Fibroblast of peridontal ligament (primary cell): ENCODE data around the gene DBH.

ENCODE experiments used
- DNase-seq: peaks from one replicate; pipeline ENCODE4 v3.0.0-alpha.2; 2010; ENCODE audit errors: extremely low read depth

Gene DBH

DNA sequence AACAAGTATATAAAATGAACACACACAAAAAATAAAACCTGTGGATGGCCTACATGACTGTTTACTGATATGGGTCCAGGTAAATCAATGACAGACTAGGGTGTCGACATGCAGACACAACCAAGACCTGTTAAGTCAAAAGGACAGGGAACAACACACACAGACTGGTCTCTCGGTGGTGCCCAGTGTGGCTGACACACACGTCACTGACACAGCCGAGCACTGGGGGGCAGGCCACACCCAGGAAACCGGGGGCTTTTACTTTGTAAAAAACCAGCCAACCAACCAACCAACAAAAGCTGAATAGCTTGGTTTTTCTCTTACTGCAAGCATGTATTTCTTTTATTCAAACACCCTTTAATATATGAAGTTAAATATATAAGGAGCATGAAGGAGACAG lies 31.9 kb upstream of the DBH start:
- no peak for DNase-seq

DNA sequence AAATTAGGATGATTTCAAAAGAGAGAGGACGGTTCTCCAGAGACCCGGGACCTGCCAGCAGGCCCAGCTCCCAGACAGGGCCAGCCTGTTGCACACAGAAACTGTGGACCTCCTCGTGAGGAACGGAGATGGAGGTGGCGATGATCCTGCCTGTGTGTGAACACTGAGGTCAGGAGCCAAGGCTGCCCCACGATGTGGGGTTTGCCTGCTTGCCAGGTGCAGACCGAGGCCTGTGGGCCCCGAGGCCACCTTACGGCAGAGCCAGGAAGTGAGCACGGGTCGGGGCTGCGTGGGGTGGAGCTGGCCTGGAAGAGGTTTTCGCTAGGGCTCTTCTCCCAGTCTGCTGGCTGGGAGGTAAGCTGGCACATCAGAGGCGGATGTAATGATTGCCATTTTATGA lies 31.3 kb upstream of the DBH start:
- DNase-seq = no peak

DNA sequence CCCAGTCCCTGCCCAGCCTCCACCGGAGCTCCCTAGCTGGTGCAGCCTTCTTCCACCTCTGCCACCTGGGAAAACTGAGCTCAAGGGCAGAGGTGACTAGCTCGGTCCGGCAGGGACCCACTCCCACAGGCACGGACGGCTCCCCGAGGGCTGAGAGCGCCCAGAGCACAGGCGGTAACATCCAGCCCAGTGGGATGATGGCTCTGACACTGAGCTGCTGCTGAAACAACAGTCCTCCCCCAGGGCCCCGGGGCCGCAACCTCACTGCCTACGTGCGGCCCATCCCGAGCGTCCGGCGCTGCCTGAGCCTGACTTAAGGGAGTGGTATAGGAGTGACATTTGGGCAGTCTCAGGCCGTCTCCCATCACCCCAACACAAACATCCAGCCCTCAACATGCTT lies 30.7 kb upstream of the DBH start:
- no peak for DNase-seq

DNA sequence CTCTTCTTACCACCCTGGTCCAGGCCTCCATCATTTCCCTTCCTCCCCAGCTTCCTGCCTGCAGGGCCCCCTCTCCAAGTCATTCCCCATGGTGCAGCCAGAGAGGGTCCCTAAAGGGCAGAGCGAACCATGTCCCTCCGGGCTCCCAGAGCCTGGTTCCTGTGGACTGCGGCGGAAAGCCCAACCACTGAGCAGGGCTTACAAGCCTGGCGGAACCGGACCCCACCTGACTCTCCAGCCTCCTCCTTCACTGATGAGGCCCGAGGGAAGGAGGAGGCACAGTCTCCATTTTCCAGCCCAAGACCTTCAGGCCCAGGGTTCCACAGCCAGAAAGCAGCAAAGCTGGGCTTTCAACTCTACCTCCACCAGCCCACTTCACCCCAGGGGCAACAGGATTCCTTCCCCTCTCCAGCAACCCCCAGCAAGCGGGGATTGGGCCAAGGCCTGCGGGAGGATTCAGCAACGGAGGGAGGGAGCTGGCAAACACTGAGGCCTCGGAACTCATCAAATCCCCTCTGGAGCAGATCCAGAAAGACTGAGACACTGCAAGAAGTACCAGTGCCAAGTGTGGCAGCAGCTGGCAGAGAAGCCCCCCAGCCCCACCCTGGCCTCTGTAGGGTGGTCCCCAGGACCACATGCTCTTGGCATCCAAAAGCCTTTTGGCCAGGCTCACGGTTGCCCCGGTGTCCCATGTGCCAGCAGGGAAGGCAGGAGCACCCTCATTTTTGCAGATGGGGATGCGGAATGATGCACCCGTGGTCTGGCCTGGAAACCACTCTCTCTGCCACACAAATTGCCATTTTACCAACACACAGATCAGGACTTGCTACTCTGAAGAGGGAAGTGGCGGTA lies 30.1 kb upstream of the DBH start:
- DNase-seq = no peak

DNA sequence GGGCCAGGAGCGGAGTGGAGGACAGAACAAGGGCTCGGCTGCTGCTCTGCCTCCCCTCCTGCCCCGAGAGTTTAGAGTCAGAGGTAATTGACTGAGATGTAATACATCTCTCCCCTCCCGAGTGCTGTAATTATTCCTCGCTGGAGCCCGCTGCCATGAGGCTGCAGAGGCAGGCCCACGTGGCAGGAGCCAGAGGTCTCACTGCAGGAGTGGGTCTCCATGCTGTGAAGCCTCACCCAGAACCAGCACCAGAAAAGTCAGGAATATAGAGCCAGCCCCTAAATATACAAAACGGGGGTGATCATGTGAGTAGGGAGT lies 29.5 kb upstream of the DBH start:
- DNase-seq = no peak

DNA sequence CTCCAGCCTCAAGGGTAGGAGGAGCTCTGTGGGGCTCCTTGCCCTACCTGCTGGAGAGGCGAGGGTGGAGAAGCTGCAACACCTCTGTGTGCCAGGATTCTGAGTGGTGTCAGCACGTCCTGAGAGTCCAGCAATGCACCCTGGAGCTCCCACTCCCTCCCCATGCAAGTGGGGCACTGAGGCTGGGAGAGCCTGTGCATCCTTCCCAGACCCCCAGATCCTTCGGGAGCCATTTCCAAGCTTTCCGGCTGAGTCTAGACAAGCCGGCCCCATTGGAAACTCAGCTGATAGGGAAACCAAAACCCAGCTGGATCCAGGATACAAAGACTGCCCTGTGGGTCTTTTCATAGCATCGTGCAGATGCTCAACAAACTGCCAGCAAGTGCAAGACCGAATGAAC lies 28.8 kb upstream of the DBH start:
- DNase-seq = no peak

DNA sequence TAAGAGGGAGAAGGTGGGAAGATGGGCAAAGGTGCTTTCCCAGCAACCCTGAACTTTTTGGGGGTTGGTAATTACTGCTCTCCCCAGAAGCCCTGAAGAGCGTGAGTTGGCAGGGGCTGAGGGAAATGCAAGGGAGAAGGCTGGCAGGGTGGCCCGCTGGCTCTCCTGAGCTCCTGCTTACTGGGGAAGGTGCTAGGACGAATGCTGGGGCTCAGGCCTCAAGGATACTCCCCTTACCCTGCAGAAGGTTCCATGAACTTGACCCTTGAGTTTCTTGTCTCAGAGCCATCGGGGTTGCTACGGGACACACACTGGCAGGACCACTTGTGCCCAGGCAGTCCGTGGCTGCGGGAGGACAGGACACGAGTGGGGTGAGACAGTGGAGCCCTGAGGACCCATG lies 28.2 kb upstream of the DBH start:
- DNase-seq = no peak

DNA sequence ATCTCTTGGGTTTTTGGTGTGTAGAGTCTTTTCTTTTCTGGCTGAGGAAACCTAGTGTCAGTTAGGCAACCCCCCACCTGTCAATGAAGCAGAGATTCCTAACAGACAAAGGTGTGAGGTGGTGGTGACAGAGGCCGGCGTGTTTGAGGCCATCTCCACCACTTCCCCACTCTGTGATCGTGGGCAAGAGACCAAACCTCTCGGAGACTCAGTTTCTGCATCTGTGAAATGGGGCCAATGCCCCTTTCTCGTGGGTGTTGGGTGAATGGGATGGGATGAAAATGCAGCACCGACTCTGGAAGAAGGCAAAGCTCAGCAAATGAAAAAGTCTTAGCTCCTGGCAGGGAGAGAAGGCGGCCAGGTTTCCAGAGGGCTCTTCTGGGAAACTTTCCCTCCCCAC lies 27.8 kb upstream of the DBH start:
- no peak for DNase-seq

DNA sequence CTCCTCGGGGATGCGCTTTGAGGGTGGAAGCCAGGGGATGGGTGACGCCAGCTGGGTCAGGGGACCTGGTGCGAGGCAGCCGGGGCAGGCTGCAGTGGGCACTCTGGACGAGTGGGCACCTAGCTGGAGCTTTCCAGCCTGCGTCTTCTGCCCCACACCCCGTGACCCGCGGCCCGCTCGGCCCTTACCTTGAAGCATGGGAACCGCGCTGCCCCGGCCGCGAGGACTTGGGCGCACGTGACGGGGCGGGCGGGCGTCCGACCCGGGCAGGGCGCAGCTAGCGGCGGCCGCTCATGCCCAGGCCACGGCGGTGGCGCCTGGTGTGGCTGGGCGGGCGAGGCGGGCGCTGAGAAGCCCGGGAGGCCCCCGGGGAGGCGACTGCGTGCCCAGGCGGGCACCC lies 27.3 kb upstream of the DBH start:
- DNase-seq = no peak

DNA sequence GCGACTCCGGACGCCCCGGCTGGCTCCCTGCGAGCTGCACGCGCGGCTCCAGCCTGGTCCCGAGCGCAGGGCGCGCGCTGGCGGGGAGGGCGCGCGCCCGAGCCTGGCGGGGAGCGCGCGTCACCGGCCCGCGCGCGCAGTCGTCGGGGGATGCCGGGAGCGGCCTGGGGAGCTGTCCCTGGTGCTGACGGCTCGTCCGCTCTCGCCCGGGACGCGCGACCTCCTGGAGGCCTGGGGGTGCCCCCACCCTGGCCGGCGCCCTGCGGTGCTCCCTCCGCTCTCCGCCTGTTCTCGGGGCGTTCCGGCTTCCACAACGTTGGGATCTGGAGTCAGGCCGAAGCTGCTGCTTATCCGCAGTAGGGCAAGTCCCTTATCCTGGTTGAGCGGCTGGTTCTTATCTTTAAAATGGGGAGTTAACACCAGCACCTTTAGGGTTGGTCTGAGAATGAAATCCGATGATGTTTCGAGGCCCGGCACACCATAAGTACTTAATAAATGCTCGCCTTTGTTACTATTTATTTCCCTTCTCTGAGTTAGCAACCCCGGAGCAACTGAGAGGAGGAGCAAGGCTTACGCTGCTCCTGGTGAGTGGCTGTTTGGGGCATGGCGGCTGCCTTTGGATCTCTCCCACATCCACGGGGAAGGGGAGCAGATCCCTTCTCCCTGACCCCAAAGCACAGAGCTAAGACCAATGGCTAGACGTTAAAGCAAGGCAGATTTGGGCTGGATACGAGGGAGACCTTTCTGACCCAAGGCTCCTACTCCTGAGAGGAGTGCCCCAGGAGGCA lies 26.7 kb upstream of the DBH start, which contains the start of gene FAM163B:
FAM163B (minus strand) TSS at position 79 of the 788 bp plus-strand sequence. CDS start 29,166 bp downstream, outside the sequence.
- no peak for DNase-seq

DNA sequence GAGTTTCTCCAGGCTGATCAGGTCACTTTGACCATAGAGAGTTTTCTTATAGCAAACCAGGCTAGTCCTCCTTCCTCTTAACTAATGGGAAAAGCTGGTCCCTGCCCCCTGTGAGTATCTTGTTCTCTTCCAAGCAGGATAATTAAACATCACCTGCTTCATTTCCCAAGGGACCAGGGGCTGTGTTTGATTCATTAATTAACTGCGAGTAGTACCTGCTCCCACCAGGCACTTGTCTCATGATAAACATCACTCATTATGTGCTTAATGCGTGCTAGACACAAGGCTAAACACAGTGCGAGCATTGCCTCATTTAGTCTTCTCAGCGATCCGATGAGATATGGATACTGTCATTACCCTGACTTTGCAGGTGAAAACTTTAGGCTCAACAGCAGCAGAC lies 25.3 kb upstream of the DBH start:
- DNase-seq = no peak

DNA sequence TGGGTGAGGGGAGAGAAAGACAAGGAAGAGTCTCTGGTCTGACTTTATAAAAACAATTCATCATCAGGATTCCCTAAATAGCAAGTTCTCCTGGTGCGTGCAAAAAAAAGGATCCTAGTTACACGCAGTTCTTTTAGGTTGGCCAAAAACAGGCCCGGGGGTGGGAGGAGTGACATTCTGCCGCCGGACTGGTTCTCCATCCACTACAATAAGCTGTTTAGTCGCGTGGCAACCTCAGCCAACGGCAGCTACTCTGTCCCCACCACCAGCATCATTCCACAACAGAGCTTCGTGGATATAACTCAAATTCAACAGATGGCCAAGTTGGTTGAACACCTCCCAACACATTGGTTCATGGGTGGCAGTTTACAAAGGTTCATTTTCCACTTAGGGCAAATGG lies 24.1 kb upstream of the DBH start:
- DNase-seq = no peak

DNA sequence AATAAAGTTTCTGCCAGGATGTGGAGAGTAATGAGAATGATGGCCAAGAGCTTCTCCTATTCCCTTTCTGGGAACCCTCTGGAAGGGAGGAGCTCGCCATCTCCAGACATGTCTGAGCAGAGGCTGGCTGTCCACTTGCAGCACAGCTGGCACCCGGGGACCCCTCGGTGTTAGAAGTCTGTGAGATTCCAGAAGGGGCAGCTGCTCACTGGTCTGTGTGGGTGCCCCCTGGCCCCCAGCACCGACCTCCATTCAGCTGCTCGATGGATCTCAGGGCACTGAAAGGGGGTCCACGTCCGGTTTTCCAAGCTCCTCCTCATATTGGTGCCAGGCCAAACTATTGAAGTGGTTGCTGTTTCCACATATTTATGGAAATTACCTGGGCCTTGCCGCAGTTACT lies 23.3 kb upstream of the DBH start:
- DNase-seq = no peak

DNA sequence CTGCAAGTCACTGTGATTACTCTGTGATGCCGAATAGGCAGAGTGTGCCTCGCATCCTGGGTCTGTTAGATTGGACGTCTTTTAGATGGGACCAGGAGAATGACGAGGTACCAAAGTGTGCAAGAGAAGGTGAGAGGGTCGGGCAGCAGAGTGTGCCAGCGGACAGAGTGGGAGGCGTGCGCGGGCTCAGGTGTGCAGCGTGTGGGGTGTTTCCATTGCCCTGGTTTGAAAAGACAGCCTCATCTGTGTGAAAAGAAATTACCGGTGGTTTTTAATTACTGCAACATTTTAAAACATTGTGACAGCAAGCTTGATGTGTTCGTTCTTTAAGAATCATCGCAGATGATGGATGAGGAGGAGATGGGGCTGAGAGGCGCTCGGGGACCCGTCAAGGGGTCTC lies 22.7 kb upstream of the DBH start:
- DNase-seq = no peak

DNA sequence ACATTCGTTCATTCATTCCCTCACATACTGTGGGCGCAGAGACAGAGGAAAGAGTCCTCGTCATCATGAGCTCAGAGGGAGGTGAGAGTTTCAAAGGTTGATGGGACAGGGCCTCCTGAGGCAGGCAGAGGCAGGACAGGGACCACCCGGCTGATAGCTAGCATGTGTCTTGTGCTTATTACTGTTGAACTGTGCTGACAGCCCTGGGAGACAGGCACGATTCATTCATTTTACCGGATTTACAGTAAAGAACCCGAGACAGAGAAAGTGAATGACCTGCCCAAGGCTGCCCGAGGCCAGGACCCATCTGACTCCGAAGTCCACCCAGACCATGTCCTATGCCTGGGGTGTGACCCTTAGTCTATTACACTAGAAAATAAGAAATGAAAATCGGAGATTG lies 22.1 kb upstream of the DBH start:
- no peak for DNase-seq

DNA sequence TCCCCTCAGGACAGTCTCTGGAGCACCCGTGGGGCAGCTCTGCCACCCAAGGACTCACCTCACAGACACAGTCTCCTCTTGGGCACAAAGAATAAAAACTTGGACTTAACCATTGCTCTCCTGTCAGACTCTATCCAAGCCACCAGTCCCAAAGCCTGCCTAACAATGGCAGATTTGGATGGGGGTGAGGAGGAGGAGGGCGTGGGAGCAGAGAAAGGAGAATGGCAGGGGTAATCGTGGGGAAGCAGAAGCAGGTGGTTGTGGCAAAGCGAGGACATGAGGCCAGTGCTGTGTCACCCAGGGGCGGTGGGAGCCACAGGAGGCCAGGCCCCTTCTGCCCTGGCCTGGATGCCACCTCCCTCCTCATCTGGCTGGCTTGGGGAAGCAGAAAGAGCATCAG lies 21.5 kb upstream of the DBH start:
- no peak for DNase-seq

DNA sequence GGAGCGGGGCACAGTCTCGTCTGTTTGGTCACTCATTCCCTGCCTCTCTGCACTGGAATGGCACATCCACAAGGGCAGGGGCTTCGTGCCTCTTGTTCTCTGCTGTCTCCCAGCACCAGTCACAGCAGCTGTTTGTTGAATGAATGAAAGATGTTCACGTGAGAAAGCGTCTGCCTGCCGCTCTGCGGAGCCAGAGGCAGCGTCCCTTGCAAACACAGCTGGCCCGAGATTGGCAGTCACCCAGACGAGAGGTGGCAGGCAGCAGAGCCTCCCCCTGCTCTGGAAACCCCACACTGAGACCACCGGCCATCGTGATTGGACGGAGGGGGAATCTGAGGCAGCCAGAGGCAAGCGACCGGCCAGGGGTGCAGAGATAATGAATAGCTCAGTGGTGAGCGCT lies 21.0 kb upstream of the DBH start:
- DNase-seq = no peak

DNA sequence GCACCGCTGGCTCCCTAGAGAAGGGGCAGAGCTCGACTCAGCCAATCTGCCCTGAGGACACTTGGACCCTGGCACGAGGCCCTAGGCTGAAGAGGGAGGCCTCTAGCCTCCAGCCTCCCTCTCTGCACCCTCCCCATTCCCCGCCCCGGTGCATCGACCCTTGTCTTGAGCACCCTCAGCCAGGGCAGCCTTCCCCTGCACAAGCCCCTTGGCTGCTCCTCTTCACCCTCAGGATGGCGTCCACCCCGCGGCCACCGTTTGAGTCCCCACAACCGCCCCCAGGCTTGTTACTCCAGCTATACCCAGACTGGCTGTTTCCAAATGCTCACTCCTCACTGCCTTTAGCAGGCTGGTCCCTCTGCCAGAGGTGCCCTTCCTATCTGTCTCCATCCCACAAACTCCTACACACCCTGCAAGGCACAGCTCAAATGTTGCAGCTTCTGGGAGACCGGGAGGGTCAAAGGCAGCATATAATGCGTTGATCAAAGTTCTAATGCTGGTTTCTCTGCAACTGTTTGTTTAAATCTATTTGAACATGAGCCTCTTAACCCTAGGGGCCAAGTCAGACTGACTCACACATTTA lies 20.5 kb upstream of the DBH start:
- no peak for DNase-seq

DNA sequence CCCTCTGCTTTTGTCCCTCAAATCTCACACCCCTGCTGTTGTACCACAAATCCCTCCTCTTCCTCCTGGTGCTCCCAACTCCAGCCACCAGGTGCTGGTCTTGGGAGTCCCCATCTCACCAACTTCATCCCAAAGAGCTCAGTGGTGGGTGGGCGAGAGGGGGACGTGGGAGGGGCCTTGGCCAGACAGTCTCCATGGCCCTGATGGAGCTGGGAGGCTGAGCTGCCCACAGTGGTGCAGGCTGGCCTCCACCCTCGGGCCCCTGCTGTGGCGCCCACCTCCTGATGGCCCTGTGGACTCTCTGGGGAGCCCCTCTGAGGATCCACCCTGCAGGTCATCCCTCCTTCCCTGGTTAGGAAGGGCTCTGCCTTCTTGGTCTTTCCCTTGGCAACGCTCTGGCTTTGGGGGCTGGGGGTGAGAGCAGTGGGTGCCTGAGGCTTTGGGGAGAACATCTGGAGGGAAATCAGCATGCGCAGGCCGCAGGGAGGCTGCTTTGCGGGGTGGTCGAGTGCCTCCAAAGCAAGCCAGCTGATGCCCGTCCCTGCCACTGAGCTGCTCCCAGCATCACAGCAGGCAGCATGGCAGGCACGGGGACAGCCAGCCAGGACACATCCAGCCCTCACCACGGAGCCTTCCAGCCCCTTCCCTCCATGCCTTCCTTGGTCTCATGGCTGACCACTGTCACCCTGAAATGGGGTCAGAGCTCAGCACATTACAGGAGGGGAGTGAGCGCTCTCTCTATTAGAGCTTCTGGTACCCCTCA lies 19.3 kb upstream of the DBH start:
- DNase-seq = no peak

DNA sequence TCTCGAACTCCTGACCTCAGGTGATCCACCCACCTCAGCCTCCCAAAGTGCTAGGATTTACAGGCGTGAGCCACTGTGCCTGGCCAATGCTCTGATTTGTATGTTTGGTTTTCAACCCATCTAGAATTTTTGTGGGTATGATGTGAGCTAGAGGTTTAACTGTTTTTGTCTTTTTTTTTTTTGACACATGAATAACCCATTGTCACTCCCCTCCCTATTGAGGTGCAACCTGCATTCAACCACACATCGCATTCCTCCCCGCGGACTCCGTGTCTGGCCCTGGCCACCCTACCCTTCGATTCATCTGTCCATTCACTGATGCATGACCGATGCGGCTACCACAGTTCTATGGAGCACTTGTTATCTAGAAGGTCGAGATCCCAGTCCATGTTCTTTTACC lies 17.4 kb upstream of the DBH start:
- no peak for DNase-seq

DNA sequence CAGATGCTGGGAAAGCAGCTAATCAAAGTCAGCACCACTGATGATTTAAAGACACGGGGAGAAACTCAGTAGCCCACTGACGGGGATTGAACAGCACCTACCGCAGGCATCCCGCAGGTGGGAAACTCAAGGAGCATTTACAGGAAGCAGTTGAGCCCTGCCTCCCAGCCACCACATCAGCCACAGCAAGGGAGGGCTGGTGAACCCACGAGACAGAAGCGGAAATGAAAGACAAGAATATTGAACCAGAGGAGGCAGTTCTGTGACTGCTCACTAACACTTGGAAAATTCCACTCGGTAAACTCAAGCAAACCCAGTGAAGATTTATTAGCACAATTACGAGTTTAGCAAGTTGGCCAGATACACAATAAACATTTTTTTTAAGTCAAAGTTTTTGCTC lies 16.4 kb upstream of the DBH start:
- no peak for DNase-seq

DNA sequence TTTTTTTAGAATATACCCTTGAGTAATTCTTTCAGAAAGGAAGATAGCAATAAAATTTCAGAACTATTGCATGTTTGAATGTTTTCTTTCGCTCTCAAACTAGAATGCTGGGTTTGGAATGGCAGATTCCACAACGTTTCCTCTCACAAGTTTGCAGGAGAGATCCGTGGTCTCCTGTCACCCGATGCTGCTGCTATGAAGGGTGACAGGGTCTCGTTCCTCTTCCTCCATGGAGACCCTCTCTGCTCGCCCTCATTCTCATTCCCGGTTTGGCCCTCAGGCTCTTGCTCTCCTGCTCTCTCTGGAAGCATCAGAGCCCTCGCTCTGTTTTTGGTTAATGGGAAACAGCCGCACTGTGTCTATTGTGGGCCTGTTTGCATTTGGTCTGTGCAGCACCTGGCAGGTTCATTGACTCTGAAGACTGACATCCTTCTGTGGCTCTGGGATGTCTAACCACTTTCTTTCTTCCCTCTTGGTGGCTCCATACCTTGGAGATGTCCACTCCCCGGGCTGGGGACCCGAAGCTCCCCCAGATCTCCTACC lies 14.4 kb upstream of the DBH start:
- no peak for DNase-seq
